Measurements from ENCODE around the gene SGK1.

GRCh38 chr6:134186355-134186754, 131.6 kb downstream of the SGK1 start:
- no peak for TF ChIP-seq POLR2AphosphoS5 (IDR thresholded peaks at IDR 0.05; ENCODE audit: borderline replicate concordance, low read depth, low read length)
- TF ChIP-seq FOXP2 (optimal IDR thresholded peaks at IDR 0.05; ENCODE audit: control extremely low read depth, extremely low read length, insufficient read depth), result no peak
